ENCODE results near the gene ADAM10.

- no peak for TF ChIP-seq CTCF (IDR thresholded peaks at IDR 0.05)
- TF ChIP-seq ZFX (IDR thresholded peaks at IDR 0.05; ENCODE audit: borderline replicate concordance) = no peak
Measured at GRCh38 chr15:58704155-58704865, 45.2 kb downstream of the ADAM10 start.
